ENCODE data around the gene MAFB.

The MAFB gene

DNA sequence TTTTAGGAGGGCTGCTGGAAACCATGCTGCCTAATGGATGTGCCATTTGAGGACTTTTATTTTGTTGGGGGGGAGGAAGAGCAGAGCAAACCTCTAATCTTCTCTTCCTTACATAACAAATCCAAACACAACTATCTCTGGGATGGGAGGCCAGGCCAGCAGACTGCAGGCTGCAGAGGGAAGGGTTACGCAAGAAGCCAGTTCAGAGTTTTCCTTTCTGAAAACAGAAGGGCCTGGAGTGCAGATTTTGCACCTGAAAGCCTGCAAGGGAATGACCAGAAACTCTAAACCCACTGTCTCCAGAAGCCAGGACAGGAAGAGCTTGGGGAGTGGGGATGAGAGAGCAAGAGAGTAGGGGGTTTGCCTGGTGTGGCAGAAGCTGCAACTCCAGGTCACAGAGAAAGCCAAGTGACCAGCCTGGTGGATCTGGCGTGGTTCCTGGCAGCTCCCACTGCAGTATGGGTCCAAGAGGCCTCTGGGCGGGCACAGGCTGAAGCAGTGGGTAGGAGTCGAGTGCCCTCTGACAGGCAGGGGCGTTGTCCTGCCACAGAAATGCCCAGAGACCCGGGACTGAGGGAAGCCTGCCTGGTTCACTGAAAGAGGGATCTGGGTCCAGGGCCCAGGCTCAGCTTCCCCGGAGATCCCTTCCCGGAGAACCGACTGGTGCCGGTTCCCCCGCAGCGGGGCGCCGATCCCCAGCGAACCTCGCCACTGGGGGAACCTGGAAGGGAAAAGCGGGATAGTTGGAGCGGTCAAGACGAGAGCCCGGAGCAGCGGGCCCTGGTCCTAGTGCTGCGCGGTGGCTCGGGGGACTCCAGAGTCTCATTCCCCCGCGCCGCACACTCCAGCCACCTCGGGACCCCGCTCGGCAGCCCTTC is 6.7 kb downstream of the MAFB start:
- DNase-seq (ENCODE audit: low read depth, low spot score): no peak

DNA sequence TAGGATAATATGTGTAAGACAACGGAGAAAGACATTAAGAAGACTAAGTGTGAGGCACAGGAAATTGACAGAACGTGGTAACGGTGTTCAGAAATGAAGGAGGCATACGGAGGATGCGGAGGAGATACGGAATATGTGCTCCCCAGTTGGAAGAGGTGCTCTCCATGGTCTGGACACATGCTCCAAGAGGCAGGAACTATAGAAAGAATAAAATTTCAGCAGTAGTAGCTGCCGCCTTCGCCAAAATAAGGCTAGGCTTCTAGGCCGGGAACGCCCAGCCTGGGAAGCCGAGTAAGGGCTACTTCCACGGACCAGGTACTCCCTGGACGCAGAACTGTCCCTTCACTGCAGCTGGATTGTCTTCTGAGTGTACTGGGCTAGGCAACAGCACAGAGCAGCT is 7.4 kb downstream of the MAFB start:
- no peak for DNase-seq (ENCODE audit: low read depth, low spot score)

DNA sequence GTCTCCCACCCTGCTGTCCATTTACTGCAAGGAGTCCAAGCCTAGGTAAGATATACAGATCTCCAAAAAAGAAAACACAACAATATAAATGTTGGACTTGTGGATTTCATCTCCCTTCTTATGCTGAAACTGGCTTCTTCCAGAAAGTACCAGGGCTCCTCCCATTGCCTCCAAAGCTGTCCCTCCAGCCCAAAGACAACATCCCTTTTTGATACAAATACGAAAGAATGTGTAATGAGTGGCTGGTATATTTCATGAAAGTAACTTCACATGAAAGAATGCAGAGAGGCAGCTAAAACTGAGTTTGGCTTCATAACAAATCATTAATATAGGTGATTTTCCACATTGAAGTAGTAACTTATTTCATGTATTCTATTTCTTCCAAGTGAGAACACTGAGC is 7.9 kb downstream of the MAFB start:
- DNase-seq (ENCODE audit: low read depth, low spot score): no peak

DNA sequence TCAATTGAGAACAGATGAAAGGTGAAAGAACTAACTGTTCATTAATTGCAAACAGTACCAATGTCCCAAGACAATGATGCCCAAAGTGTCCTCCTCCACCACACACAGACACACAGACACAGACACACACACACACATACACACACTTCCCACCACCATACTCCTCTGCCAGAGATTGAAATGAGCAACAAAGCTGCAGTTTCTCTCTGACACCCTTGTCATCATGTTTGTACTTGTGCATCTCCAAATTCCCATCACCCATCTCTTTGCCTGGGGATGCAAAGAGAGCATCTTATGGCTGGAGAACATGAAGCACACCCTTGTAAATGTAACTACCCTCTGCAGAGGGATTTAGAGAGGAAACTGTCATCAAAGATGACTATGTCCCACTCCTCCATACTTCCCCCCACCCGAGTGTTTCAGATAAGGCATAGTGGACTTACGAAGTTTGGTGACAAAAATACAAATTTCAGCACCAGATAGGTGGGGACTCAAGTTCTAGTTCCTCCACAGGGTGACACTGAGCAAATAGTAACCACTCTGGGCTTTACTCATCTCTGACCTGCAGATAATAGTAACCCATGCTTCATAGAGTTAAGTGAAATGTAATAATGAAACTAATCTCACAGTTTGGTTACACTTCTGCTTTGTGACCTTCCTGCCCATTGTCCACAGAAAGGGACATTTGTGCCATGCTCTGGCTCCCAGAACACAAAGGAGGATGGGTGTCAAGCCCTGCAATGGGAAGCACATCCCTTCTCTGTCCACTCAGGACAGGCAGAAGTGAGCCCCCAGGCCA is 8.7 kb downstream of the MAFB start:
- DNase-seq (ENCODE audit: low read depth, low spot score): no peak

DNA sequence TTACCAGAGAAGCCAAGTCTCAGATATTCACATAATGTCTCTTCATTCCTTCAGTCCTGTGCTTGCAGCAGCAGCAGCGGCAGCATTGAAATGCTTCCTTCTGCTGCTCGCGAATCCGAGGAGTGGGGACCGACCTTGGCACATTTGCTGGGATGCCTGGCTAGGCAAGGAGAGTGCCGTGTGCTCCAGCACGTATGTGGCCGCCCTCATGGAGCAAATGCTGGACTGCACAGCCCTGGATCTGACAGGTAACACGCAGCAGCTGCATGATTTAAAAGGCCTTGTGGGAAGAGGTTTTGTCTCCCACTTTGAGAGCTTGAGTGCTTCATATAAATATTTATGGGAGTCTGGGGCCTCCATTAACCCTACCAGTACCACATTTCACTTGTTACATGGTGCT is 9.9 kb downstream of the MAFB start:
- no peak for DNase-seq (ENCODE audit: low read depth, low spot score)

DNA sequence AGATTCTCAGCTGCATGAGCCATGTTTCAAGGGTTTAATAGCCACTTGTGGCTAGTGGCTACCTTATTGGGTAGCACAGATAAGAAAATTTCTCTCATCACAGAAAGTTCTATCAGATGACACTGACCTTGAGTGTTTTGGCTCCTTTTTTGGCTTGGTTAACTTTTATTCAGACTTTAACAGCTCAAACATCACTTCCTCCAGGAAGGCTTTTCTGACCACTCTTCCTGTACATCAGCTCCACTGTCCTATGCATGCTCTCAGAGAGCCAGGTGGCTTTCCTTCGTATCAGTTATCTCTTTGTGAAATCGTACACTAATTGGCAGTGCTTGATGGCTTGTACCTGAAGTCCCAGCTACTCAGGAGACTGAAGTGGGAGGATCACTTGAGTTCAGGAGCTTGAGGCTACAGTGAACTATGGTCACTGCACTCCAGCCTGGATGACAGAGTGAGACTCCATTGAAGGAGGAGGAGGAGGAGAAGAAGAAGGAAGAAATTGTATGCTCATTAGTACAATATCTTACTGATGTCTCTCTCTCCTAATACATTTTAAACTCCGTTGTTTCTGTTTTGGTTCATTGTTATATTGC is 10.7 kb downstream of the MAFB start:
- no peak for DNase-seq (ENCODE audit: low read depth, low spot score)

DNA sequence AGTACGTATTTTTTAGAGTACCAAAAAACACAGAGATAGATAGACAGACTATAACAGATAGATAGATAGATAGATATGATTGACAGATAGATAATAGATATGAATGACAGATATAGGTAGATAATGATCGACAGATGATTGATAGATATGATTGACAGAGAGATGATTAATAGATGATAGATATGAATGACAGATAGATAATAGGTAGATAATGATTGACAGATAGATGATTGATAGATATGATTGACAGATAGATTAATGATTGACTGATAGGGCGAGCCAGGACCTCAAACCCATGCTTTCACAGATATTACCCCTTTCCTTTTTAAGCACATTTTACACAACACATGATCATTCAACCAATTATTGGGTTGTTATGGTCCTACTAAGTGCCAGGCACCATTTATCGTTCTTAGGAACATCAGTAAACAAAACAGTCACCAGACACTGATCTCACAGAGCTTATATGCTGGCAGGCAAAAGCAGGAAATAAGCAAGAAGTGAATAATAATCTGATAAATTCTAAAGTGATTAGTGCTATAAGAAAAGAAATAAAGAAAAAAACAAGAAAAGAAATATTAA is 11.6 kb downstream of the MAFB start:
- DNase-seq (ENCODE audit: low read depth, low spot score): no peak

DNA sequence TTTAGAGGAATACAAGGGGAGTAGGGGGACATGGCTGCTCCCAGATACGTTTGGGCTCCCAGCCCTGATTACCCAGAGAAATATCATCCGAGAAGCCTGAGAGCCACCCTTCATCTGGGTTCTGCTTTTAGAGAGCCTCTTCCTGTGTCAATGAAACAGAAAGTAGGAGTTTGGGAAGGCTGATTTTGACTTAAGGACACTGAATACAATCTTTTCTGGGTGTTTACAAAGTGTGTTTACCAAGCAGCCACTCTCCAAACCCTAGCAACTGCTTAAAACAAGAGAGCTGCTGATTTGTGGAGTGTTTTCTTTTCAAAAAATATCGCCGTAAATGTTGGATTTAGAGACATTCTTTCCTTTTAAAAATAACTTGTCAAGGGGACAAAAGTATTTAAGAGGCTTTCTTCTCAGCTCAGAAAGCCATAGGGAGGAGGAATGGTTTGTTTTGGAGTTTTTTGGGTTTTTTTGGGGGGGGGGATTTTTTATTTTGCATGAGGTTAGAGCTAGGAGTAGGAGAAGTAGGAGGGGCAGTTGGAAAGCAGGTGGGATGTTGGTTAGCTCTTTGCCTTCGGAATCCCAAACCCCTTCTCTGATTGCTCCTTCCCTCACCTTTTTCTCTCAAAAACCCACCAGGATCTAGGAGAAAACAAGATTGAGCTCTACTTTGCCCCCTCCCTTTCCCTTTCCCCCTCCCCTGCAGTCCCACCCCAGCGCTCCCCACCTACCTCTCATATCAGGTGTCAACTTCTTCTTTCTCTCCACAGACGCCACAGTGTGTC is 12.4 kb downstream of the MAFB start:
- DNase-seq (ENCODE audit: low read depth, low spot score): no peak

DNA sequence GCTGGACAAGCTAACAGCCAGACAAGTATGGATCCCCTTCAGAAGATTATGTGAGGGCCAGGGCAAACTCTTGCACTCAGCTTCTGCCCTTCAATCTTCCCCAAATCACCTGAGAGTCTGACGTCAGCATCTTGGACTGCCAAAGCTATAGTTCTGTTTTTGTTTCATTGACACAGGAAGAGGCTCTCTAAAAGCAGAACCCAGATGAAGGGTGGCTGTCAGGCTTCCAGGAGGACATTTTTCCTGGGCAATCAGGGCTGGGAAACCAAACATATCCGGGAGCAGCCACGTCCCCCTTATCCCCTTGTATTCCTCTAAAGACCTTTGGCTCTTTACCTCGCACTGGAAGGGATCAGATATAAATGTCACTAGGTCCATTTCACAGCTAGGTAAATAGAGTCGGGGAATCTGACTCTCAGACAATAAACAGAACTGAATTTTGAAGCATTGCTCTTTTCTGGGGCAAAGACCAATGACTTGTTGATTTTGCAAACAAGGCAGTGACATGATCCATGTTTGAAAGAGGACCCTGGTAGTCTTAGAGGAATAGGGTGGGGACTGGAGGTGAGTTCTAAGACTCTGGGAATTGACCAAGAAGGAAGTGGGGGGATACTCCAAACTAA is 13.3 kb downstream of the MAFB start:
- no peak for DNase-seq (ENCODE audit: low read depth, low spot score)

DNA sequence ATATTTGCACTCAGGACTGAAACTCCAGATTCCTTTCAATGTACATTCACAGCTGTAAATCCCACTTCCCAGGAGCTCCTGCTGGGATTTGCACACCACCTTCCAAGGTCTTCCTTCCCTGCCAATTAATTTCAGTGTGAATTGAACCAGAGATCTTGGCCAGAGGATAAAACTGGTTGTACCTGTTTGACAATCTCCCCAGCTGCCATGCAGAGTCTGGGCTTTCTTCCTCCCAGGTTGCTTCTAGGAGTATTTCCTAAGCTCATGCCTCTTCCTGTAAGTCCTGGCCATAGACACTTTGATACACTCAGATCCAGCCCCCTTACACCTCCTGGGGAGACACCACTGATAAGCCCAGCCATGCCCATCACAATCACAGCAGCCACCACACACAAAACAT is 15.6 kb downstream of the MAFB start:
- DNase-seq (ENCODE audit: low read depth, low spot score): no peak

DNA sequence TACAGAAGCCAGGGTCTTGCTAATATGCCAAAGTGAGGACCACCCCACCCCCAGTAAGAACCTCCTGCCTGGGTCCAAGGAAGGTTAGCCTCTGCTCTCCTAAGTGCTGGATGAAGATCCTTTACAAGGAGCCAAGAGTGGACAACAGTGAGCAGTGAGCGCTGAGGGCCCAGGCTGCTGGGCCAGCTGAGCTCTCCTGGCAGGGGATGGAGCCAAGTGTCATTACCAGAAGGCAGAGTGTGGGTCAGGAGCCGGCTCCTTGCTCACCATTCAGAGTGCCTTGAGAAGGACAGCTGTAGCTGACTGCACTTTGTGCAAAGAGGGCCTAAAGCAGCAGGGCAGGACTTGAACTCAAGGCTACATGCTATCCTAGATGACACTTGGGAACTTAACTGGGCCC is 16.9 kb downstream of the MAFB start:
- DNase-seq (ENCODE audit: low read depth, low spot score): no peak

DNA sequence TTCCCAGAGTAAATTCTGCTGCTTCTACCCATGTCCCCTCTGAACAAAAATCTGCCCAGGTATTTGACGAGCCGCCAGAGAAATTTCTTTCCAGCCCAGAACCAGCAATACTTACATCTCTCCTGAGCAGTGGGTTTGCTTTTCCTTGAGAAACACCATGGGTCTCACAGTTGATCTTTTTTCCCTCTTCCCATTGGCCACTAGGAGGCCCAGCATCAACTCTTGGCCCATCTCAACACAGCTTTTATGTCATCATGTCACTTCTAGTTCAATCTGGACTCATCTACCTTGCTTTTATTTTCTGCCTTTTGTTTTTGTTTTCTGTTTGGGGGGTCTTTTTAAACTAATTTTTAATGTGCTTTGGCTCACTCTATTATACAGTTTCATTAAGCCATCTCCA is 18.8 kb downstream of the MAFB start:
- no peak for DNase-seq (ENCODE audit: low read depth, low spot score)

DNA sequence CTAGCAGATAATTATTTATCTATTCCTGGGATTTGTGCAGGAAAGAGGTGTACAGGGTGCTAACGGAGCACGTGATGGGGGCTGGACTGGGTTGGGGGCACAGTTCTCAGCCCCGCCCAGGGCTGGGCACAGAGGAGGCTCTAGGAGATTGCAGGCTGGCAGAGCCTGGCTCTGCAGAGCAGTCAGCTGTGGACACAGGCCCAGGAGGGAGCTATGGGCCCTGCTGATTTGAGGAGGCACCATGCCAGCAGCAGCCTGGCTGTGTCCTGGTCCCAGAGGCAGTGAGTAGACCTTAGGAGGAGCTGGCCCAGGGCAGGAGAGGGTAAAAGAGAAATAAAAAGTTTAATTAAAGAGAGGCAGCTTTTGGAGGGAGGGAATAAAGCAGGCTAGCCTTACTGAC is 19.3 kb downstream of the MAFB start:
- no peak for DNase-seq (ENCODE audit: low read depth, low spot score)

DNA sequence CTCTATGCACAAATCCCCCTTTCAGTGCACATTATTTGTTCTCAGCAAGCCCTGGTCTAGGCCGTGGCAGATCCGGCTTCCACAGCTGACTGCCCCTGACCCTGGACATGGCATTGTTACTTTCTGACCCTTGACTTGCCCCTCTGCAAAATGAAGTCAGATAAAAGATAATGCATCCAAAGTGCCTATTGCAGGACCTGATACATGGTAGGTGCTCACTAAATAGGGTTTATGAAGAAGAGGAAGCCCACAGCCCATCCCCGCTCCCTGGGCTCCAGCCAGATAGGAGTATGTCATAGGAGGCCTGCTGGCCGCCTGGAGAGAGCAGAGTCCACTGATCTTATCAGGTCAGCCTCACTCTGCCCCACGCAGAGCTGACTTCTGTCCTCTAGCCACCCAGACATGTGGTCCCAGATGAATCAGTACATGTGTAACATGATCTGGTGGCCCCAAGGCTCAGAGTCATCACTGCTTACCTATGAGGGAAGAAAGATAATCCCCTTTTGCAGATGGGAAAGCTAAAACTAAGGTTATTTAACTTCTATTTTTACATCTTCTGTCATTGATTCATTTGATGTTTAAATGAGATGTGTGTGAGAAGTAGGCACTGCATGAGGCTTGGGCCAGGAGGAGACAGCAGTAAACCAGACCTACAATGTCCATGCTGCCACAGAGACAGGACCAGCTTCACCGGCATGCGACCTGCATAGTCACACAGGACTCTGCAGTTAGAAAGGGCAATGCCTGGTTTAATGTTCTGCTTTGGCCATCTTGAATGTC is 20.4 kb downstream of the MAFB start:
- no peak for DNase-seq (ENCODE audit: low read depth, low spot score)

DNA sequence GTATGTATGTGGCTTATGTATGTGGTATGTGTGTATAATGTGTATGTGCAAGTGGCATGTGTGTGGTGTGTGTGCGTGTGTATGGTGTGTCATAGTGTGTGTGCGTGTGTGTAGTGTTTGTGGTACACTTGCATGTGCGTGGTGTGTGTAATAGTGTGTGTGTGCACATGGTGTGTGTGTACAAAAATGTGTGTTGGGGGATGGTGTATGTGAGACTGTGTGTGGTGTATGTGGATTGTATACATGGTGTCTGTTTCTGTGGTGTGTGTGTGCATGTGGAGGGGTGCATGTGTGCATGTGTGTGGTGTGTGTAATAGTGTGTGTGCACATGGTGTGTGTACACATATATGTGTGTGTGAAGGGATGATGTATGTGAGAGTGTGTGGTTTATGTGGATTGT is 21.5 kb downstream of the MAFB start:
- DNase-seq (ENCODE audit: low read depth, low spot score): no peak

DNA sequence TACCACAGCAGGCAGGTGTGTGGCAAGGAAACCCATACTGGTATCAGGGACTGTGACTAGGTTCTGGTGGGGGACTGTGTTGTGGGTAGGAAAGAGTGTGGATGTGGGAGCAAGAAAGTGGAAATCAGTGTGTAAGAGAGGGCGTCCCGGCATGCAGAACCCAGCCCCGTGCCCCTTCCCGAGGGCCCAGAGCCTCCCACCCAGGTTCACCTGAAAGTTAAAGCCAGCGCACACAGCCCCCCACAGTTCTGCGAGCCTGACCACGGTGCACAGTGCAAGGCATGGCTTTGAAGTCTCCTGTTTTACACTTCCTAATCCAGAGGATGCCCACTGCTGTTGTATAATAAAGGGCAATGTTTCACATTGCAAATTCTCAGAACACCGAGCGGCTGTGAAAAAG is 22.7 kb downstream of the MAFB start:
- no peak for DNase-seq (ENCODE audit: low read depth, low spot score)

DNA sequence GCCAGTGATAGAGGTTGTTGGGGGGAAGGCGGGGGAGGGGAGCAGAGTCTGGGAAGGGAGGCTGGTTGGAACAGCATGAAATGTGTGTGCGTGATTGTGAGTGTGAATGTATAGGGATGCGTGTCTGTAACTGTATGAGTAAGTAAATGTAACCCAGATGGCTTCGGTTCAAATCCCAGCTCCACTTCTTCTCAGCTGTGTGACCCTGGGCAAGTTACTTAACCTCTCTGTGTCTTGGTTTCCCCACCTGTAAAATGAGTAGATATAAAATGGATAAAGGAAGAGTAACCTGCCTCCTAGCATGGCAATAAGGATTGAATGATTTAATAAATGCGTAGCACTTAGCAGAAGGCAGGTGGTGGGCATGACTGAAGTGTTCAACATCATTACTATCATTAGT is 24.1 kb downstream of the MAFB start:
- no peak for DNase-seq (ENCODE audit: low read depth, low spot score)

DNA sequence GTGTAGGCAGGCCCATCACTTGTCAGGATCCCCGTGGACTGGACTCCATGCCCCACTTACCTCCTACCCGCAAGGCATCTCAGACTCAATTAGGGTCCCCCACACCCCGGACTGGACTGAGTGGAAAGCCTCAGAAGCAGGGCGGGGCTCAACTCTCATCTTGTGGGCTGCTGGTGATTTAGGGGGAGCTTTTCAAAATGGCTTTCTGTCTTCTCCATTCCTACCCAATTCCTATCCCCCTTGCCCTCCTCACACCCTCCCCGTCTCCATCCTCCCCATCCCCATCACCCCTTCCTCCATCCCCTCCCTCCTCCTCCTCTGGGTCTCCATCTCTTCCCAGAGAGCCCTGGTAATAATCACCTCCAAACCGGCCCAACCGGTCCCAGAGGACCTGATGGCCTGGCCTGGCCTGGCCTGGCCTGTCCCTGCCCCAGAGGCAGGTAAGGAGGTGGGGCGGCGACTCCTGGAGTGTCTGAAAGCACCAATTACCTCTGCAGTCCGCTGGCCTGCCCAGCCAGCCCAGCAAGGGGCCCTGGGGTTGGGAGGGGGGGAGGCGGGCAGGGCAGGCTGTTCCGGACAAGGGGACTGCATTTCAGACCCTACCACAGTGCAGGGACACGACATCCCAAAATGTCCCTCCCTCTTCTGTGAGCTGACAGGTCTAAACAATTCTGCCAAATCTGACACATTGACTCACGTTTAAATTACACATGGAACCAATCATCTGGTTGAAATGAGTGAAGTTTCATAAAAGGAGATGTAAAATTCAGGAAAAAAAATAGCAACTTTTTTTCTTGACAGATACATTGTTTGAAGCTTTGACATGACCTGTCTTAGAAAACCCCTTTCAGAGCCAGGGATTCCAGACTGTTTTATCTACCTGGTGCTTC is 24.8 kb downstream of the MAFB start:
- no peak for DNase-seq (ENCODE audit: low read depth, low spot score)

DNA sequence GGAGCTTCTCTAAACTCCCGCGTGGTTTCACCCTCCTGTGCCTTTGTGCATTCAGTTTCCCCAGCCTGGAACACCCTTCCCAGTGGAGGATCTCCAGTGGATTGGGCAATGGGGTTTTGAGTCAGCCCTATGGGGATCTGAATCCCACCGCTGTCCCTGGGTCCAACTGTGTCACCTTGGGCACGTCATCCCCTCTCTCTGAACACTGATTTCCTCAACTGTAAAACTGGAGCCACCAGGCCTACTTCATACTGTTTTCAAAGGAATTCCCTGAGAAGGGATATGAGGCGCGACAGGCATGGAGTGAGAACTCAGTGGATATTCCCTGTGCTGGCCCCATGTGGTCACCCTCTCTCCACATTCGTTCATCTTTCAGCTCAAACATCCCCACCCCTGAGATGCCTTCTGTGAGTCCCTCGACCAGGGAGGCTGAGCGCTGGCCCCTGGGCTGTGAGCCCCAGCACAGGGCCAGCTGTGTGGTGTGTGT is 25.7 kb downstream of the MAFB start:
- no peak for DNase-seq (ENCODE audit: low read depth, low spot score)

All from astrocyte of the hippocampus (primary cell).